IMR-90 (cell line): ENCODE measurements around the gene SLC22A12. TPM values are rescaled to one million over a fixed set of nuclear protein-coding genes. Genes with fewer than 3 reads are reported as not detected.

ENCODE experiments used
- ATAC-seq: fragments of 200-7000 bp; cut with Tn5 transposase; 2 replicates; pipeline ENCODE4 v1.9.1; 2020; ENCODE audit warnings: low read depth, mild to moderate bottlenecking, moderate library complexity
- BruUV-seq: library from RNA; stranded (reverse); fragments of 400-500 nt; replicated peaks from 2 replicates; lab custom pipeline; 2021; lab: Mats Ljungman, UMichigan
- CTCF ChIA-PET: fragments of 300-600 bp; formaldehyde crosslinking; extraction: SDS; loops from one replicate; lab custom pipeline; 2021; ENCODE audit warnings: antibody characterized with exemption; lab: Yijun Ruan, JAX
- POLR2A ChIA-PET: fragments of 300-600 bp; sonication (Branson Sonifier 250); formaldehyde crosslinking; loops from one replicate; lab custom pipeline; 2022; ENCODE audit warnings: antibody characterized with exemption; ENCODE audit not compliant: unreplicated experiment; lab: Charles Lee
- DNase-seq: peaks from one replicate; pipeline ENCODE4 v3.0.0; 2013
- H2AFZ ChIP-seq: replicated peaks from 2 replicates; pipeline ENCODE3; 2013; ENCODE audit warnings: low read length, mild to moderate bottlenecking; ENCODE audit not compliant: poor library complexity
- H2AK5ac ChIP-seq: 2 replicates; pipeline ENCODE4 v1.6.1; 2013; ENCODE audit warnings: low read depth, low read length, inconsistent platforms
- H2AK9ac ChIP-seq: replicated peaks from 2 replicates; pipeline ENCODE3; 2013; ENCODE audit warnings: mild to moderate bottlenecking, low read depth, low read length, moderate library complexity; ENCODE audit not compliant: poor library complexity
- H2BK120ac ChIP-seq: 2 replicates; pipeline ENCODE4 v1.6.1; 2013; ENCODE audit warnings: low read depth, low read length, inconsistent platforms
- H2BK15ac ChIP-seq: 3 replicates; pipeline ENCODE4 v1.6.1; 2013; ENCODE audit warnings: low read depth, low read length, inconsistent platforms
- H2BK20ac ChIP-seq: 2 replicates; pipeline ENCODE4 v1.6.1; 2013; ENCODE audit warnings: low read depth, mild to moderate bottlenecking, inconsistent platforms, low read length, moderate library complexity
- H2BK5ac ChIP-seq: 2 replicates; pipeline ENCODE4 v1.6.1; 2013; ENCODE audit warnings: mild to moderate bottlenecking, low read depth, low read length, inconsistent platforms; ENCODE audit not compliant: poor library complexity, severe bottlenecking
- H3K14ac ChIP-seq: replicated peaks from 2 replicates; pipeline ENCODE4 v1.6.1; 2013; ENCODE audit warnings: low read depth, low read length, inconsistent platforms
- H3K18ac ChIP-seq: 2 replicates; pipeline ENCODE4 v1.6.1; 2013; ENCODE audit warnings: low read depth, low read length, control low read depth
- H3K23ac ChIP-seq: 2 replicates; pipeline ENCODE4 v1.6.1; 2013; ENCODE audit warnings: low read depth, low read length, inconsistent platforms
- H3K27ac ChIP-seq: 2 replicates; pipeline ENCODE4 v1.5.1; 2013; ENCODE audit warnings: mild to moderate bottlenecking, control low read depth, low read length; ENCODE audit not compliant: insufficient read depth
- H3K27me3 ChIP-seq: 2 replicates; pipeline ENCODE4 v1.6.1; 2013; ENCODE audit warnings: low read length; ENCODE audit not compliant: control insufficient read depth, insufficient read depth
- H3K36me3 ChIP-seq: 2 replicates; pipeline ENCODE4 v1.6.1; 2013; ENCODE audit warnings: low read length, mixed read lengths; ENCODE audit not compliant: control insufficient read depth, insufficient read depth
- H3K4ac ChIP-seq: 2 replicates; pipeline ENCODE4 v1.6.1; 2013; ENCODE audit warnings: low read depth, low read length, inconsistent platforms
- H3K4me1 ChIP-seq: 2 replicates; pipeline ENCODE4 v1.6.1; 2013; ENCODE audit warnings: low read length, mixed read lengths; ENCODE audit not compliant: control insufficient read depth, insufficient read depth
- H3K4me2 ChIP-seq: 2 replicates; pipeline ENCODE4 v1.6.1; 2013; ENCODE audit warnings: low read depth, mild to moderate bottlenecking, control low read depth, low read length, moderate library complexity
- H3K4me3 ChIP-seq: 2 replicates; pipeline ENCODE4 v1.5.1; 2013; ENCODE audit warnings: low read depth, mild to moderate bottlenecking, control low read depth, low read length, moderate library complexity; ENCODE audit not compliant: insufficient read depth
- H3K56ac ChIP-seq: 2 replicates; pipeline ENCODE4 v1.6.1; 2013; ENCODE audit warnings: low read length, inconsistent platforms; ENCODE audit not compliant: insufficient read depth; ENCODE audit errors: extremely low read depth
- H3K79me1 ChIP-seq, 2 experiments: 2 replicates each; pipeline ENCODE4 v1.6.1; 2013; ENCODE audit warnings: low read length in 2 of 2, inconsistent platforms in 1 of 2, low read depth in 1 of 2
- H3K9ac ChIP-seq: 2 replicates; pipeline ENCODE4 v1.6.1; 2013; ENCODE audit warnings: low read depth, low read length, control low read depth
- H3K9me1 ChIP-seq: 2 replicates; pipeline ENCODE4 v1.6.1; 2013; ENCODE audit warnings: low read length, inconsistent platforms; ENCODE audit not compliant: insufficient read depth
- H3K9me3 ChIP-seq: 2 replicates; pipeline ENCODE4 v1.6.1; 2013; ENCODE audit warnings: low read length; ENCODE audit not compliant: control insufficient read depth, insufficient read depth
- H4K20me1 ChIP-seq: 2 replicates; pipeline ENCODE4 v1.6.1; 2013; ENCODE audit warnings: low read length, inconsistent platforms; ENCODE audit not compliant: insufficient read depth
- H4K5ac ChIP-seq: 2 replicates; pipeline ENCODE4 v1.6.1; 2013; ENCODE audit warnings: mild to moderate bottlenecking, low read depth, low read length, control low read depth
- H4K8ac ChIP-seq, 2 experiments: 2 replicates each; pipeline ENCODE4 v1.6.1; 2013; ENCODE audit warnings: low read depth in 2 of 2, low read length in 2 of 2, control low read depth in 1 of 2, inconsistent platforms in 1 of 2
- H4K91ac ChIP-seq: 2 replicates; pipeline ENCODE4 v1.6.1; 2013; ENCODE audit warnings: low read depth, low read length, inconsistent platforms; ENCODE audit not compliant: insufficient read depth
- BHLHE40 ChIP-seq: fragments of 150-350 bp; IDR thresholded peaks from 2 replicates; pipeline ENCODE4 v1.6.1; 2016; ENCODE audit warnings: mild to moderate bottlenecking, low read depth, low read length
- CEBPB ChIP-seq: IDR thresholded peaks from 2 replicates; pipeline ENCODE4 v1.6.1; 2012; ENCODE audit warnings: low read depth, low read length, improper control_type of control experiment
- CHD1 ChIP-seq: IDR thresholded peaks from 2 replicates; pipeline ENCODE4 v1.6.1; 2012; ENCODE audit warnings: low read depth, low read length, improper control_type of control experiment
- CTCF ChIP-seq: conservative IDR thresholded peaks from 2 replicates; pipeline ENCODE4 v1.5.1; 2012; ENCODE audit warnings: mild to moderate bottlenecking, low read depth, low read length, improper control_type of control experiment
- ELK1 ChIP-seq: fragments of 150-350 bp; IDR thresholded peaks from 2 replicates; pipeline ENCODE4 v1.6.1; 2016; ENCODE audit warnings: low read depth, mild to moderate bottlenecking, low read length, moderate library complexity, borderline replicate concordance
- MAZ ChIP-seq: IDR thresholded peaks from 2 replicates; pipeline ENCODE4 v1.6.1; 2012; ENCODE audit warnings: low read depth, mild to moderate bottlenecking, low read length, improper control_type of control experiment, moderate library complexity, borderline replicate concordance
- MXI1 ChIP-seq: IDR thresholded peaks from 2 replicates; pipeline ENCODE4 v1.6.1; 2012; ENCODE audit warnings: low read depth, mild to moderate bottlenecking, low read length, moderate library complexity, borderline replicate concordance
- NFE2L2 ChIP-seq: fragments of 150-350 bp; IDR thresholded peaks from 2 replicates; pipeline ENCODE4 v1.6.1; 2016; ENCODE audit warnings: low read depth, mild to moderate bottlenecking, low read length
- RCOR1 ChIP-seq: IDR thresholded peaks from 2 replicates; pipeline ENCODE4 v1.6.1; 2012; ENCODE audit warnings: mild to moderate bottlenecking, low read length, improper control_type of control experiment; ENCODE audit not compliant: insufficient replicate concordance
- WGBS, 2 experiments: methylation state at CpG; one replicate each; pipeline versions ENCODE4 v1.1.5 to v1.1.7; 2013; ENCODE audit warnings: missing lambda C conversion rate in 2 of 2; ENCODE audit not compliant: insufficient read length in 1 of 2; ENCODE audit errors: extremely low coverage in 2 of 2; 5-methylcytosine and 5-hydroxymethylcytosine counted together
- dilution Hi-C: fragments of 300-500 bp; cut with HindIII; formaldehyde crosslinking; loops from one replicate; pipeline ENCODE4 v1.14.3; 2018; ENCODE audit warnings: low sequenced_read_pairs; ENCODE audit not compliant: unreplicated experiment
- in situ Hi-C: fragments of 300-500 bp; cut with MboI; formaldehyde crosslinking; loops from 3 replicates; pipeline ENCODE4 v1.14.3; 2019; ENCODE audit warnings: low sequenced_read_pairs, inconsistent platforms, mixed read lengths
- intact Hi-C: fragments of 100-400 bp; cut with micrococcal nuclease; formaldehyde crosslinking; loops from 2 replicates; pipeline ENCODE4 v1.10.0; 2022
- polyA plus RNA-seq, 3 experiments: library from polyadenylated mRNA; depleted of rRNA; stranded (reverse); fragments of >200 nt; gene quantifications; 2 replicates each; pipeline ENCODE4 v1.2.3, GENCODE V29; 2012; ENCODE audit warnings: low replicate concordance in 1 of 3
- total RNA-seq: library from RNA; depleted of rRNA; stranded (reverse); fragments of >200 nt; gene quantifications from 2 replicates; pipeline ENCODE4 v1.2.3, GENCODE V29; 2012

SLC22A12 gene
- total and polyA plus RNA-seq, 2 of the 4 experiments (the other 2 are of a cell fraction), result not detected

GRCh38 chr11:64619196-64619595, 28.2 kb downstream of the SLC22A12 start:
- no peak overlapping the region for H3K18ac ChIP-seq
- H3K9me1 ChIP-seq, result no peaks in the 10 kb centered on the region
- dilution Hi-C loops, result no loop called here
- in situ Hi-C loops, result no loop called here
- POLR2A ChIA-PET, result no interaction called here
- no peaks in the 10 kb centered on the region for H3K36me3 ChIP-seq
- H2AK5ac ChIP-seq, result no peak overlapping the region
- DNase-seq (no peak), ATAC-seq (no peak)
- H3K14ac ChIP-seq, result no peak overlapping the region
- H4K5ac ChIP-seq, result no peak overlapping the region
- no peak overlapping the region for H3K23ac ChIP-seq
- no peak overlapping the region for H4K8ac ChIP-seq
- intact Hi-C loops, result no loop called here
- CTCF ChIA-PET, result no interaction called here
- H3K9me3 ChIP-seq, result no peaks in the 10 kb centered on the region
- H3K4me1 ChIP-seq, result no peaks in the 10 kb centered on the region
- BruUV-seq, result no TSS peak
- WGBS, 2 experiments, result 50% methylated on average over 1 of the region's 4 CpGs; no CpG with 5 or more reads in 1 of the 2 experiments
- H2BK15ac ChIP-seq, result no peak overlapping the region
- no peak overlapping the region for H2BK120ac ChIP-seq
- H2AK9ac ChIP-seq, result no peak overlapping the region
- no peak overlapping the region for H3K27ac ChIP-seq
- H3K56ac ChIP-seq, result no peak overlapping the region
- TF ChIP-seq ELK1 (no peak), CHD1 (no peak), CEBPB (no peak), CTCF (no peak), MAZ (no peak), NFE2L2 (no peak), BHLHE40 (no peak), MXI1 (no peak), RCOR1 (no peak)
- H2BK5ac ChIP-seq, result no peak overlapping the region
- no peak overlapping the region for H3K4me3 ChIP-seq
- no peaks in the 10 kb centered on the region; the same call in 1 of the 2 replicates for H4K20me1 ChIP-seq
- no peak overlapping the region for H2BK20ac ChIP-seq
- H2AFZ ChIP-seq, result peak overlapping the region; percentile 64
- no peak overlapping the region for H3K9ac ChIP-seq
- no peak overlapping the region for H3K4me2 ChIP-seq
- H3K27me3 ChIP-seq, result peaks cover 25% of the 10 kb centered on the region; the same call in 1 of the 2 replicates
- no peaks in the 10 kb centered on the region for H3K79me1 ChIP-seq
- no peak overlapping the region for H3K4ac ChIP-seq
- no peak overlapping the region for H4K91ac ChIP-seq
